ENCODE results near the gene PHOSPHO2.

Gene PHOSPHO2, protein sequence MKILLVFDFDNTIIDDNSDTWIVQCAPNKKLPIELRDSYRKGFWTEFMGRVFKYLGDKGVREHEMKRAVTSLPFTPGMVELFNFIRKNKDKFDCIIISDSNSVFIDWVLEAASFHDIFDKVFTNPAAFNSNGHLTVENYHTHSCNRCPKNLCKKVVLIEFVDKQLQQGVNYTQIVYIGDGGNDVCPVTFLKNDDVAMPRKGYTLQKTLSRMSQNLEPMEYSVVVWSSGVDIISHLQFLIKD

DNA sequence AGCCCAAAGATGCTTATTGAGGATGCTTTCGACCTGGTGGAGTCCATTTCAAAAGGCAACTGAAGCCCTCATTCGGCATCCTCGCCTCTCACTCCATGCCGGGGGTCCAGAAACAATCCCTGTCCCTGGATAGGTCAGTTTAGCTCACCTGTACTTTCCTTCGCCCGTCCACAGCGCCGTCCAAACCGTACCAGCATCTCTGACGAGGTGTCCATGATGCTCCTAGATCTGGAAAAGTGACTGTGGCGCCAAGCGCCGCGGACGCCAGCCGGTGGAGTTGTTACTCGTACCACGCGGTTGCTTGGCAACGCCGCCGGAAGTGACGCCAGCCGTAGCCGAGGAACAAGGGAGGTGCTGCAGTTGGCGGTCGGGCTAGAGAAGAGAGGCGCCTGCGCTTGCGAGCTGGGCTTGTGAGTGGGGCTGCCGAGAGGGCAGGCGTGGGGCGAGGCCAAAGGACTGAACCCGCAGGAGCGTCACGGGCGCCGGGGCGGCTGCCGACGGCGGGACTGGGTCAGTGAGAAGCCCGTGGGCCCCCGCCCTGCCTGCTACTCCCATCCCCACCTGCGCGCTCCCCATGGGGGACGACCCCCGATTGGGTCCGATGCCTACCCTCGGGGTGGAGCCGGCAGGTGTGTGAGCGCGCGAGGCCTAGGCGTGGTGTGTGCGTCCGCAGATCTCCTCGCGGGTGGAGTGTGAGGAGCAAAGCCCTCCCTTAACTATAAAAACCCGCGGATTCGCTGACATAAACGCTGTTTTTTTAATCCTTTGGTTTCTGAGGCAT, at the start of gene PHOSPHO2, which contains the start of gene CFAP210:
Gene PHOSPHO2 (plus strand): TSS at position 357 of the 781 bp plus-strand sequence. CDS start 6,503 bp downstream, outside the sequence.
Gene CFAP210 (minus strand): TSS at position 293 of the 781 bp plus-strand sequence. CDS start 78 bp downstream, at position 215.
- peak; percentile 99 for DNase-seq

DNA sequence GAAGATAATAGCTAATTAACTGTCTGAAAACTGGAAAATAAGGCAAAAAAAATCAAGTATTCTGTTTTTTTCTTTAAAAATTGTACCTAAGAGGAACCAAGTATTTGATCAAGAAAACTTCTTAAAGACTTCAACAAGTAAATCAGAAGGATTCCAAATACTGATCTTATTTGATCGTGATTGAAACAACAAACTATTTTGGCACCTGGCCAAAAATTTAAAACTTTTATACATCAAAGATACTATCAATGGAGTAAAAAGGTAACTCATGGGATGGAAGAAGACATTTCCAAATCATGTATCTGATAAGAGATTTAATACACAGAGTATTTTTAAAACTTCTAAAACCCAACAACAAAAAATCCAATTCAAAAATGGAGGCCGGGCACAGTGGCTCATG, 46.8 kb upstream of the PHOSPHO2 start:
- DNase-seq = no peak

DNA sequence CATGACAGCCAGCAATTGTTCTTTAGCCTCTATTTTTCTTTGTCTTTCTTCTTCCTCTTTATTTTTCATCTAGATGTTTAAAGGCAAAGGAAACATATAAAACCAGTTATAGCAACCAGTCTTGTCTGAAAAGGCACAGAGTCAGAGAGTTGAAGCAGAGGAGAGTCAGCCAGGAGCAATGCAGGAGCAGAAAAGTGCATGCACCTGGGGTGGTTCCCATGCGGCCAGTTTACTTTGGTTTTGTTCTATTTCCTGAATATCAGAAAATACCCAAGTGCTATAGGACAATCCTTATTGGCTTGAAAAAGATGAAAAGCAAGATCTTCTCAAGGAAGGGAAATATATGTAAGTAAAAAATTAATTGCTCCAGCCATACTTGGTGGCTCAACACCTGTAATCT, 45.0 kb upstream of the PHOSPHO2 start:
- no peak for DNase-seq

DNA sequence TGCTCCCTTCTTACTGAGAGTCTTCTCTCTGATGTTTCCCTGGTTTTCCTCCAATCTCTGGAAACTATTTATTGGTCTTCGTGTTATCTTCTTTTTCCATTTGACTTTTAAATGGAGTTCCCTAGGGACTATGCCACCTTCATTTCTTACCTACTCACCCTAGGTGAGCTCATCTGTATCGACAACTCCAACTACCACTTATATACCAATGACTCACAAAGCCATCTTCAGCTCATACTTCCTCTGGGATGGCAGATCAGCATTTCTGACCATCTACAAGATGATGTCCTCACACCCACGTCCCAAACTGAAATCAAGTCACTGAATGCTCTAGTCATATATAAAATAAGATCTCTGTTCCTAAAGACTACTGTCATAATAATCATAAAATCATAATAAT, 40.6 kb upstream of the PHOSPHO2 start:
- no peak for DNase-seq

DNA sequence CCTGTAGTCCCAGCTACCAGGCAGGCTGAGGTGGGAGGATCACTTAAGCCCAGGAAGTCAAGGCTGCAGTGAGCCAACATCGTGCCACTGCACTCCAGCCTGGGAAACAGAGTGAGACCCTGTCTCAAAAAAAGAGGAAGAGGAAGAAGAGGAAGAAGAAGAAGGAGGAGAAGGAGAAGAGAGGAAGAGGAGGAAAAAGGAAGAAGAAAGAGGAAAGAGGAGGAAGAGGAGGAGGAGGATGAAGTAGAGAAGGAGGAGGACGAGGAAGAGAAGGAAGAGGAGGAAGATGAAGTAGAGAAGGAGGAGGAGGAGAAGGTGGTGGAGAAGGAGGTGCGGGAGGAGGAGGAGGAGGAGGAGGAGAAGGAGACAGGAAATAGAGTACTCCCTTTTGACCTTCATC, 38.1 kb upstream of the PHOSPHO2 start:
- no peak for DNase-seq

DNA sequence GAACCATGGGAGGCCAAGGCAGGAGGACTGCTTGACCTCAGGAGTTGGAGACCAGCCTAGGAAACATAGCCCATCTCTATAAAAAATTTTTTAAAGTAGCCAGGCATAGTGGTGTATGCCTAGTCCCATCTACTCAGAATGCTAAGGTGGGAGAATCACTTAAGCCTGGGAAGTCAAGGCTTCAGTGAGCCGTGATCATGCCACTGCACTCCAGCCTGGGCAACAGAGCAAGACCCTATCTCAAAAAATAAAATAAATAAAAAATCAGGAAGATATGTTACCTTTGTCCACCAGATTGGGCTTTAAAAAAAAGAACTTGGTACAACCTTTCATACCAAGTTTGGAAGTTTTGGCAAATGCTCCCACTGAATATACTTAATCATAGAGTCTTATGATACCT, 35.4 kb upstream of the PHOSPHO2 start:
- no peak for DNase-seq

DNA sequence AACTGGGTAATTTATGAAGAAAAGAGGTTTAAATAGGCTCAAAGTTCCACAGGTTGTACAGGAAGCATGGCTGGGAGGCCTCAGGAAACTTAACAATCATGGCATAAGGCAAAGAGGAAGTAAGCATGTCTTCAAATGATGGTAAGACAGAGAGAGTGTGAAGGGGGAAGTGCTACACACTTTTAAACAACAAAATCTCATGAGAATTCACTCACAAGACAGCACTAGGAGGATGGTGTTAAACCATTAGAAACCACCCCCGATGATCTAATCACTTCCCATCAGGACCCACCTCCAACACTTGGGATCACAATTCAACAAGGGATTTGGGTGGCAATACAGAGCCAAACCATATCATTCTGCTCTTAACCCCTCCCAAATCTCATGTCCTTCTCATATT, 34.9 kb upstream of the PHOSPHO2 start:
- no peak for DNase-seq

DNA sequence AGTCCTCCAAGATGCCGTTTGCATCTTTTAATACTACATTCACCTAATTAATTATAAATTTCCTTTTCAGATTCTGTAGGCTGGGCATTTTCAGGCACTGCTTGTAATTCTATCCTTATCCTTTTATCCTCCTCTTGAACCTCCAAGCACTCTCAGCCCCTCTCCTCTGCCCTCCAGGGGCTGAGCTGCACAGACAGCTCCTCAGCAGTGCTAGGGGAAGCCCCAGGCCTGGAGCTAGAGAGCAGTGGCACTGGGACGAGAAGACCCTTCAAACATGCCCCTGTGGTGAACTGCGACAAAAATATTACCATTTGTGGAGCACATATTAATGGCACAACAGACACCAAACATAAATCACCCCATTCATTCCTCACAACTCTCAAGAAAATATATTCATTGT, 33.0 kb upstream of the PHOSPHO2 start:
- DNase-seq = no peak

DNA sequence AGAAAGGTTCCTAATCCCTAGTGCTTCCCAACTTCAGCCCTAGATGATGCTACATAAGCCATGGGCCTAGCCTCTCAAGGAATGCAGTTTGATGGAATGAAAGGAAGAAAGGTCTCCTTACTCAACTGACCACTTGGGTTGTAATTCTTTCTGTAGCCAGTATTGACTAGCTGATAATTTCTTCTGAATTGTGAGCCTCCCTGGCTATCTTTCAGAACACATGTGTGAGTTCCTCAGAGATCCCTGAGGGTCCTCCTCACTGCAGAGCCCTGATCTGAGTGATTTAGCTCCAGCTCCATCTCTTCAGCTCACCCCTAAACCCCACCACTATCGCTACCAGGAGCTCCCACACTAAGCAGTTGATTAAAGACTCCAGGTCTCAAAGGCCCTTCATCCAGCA, 31.5 kb upstream of the PHOSPHO2 start:
- DNase-seq = no peak

DNA sequence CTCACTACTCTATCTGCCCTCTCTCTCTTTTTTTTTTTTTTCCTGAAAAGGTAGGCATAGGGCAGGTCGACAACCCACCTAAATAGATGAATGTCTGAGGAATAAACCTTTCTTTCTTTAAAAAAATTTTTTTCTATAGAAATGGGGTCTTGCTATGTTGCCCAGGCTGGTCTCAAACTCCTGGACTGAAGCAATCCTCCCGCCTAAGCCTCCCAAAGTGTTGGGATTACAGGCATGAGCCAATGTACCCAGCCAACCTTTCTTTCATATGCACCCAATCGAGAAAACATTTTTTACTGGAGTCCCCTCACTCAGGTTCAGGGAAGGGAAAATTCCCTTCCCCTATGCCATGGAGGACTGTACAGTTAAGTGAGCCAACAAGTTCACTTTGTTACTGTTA, 31.0 kb upstream of the PHOSPHO2 start:
- no peak for DNase-seq

DNA sequence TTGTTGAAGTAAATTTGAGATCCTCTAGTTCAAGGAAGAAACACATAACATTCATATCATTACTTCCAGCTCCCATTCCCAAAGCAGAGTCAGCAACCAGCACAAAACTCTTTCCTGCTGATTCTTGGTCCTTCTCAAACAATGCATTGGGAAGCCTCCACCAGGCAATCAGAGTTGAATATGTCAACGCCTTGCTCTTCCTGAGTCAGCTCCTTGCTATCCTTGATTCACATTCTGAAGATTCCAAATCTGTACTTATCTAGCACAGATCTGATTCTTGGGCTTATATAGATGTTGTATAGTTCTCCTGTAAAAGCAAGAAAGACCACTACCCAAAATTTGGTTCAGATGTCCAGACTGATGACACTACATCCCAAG, 29.7 kb upstream of the PHOSPHO2 start:
- DNase-seq = no peak

DNA sequence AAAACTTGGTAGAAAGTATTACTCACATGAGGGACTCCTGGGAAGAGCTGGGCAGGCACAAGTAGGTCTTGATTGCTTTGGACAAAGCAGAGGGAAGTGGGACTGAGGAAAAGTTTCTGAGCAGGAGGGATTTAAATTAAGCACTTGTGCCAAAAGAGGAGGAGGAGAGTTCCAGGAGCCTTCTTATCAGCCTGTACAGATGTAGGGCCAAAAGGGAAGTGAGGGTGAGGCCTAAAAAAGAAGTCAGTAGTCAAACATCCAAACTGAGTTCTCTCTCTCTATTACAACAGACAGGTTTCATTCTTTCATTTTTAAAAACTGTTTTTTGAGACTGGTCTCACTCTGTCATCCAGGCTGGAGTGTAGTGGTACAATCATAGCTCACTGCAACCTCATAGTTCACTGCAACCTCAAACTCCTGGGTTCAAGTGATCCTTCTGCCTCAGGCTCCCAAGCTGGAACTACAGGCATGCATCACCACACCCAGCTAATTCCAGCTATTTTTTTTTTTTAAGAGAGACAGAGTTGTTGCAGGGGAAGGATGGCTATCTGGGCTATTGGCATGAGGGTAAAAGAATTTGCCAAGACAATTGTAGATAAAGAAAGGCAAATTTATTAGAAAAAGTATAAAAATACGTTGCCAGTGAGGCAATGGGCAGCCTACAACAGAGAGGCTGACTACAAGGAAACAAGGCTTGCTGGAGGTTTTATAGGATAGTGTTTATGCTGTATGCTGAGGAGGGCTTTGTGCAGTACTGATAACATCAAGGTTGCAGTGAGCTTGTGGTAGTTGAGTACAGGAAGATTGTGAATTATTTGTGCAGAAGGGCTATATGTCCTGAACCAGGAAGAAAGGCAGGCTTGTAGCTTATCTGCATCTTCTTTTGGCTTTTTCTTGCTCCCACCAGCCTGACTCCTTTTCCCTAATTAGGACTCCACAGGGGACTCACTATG, 29.0 kb upstream of the PHOSPHO2 start:
- no peak for DNase-seq

DNA sequence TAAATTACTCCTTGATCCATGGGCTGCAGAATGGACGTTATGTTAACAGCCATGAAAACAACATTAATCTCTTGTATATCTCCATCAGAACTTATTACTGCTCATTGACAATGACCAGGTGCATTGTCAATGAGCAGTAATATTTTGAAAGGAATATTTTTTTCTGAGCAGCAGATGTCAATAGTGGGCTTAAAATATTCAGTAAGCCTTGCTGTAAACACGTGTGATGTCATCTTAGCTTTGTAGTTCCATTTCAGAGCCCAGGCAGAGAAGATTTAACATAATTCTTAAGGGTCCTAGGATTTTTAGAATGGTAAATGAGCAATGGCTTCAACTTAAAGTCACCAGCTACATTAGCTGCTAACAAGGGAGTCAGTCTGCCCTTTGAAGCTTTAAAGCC, 26.7 kb upstream of the PHOSPHO2 start:
- DNase-seq = no peak

DNA sequence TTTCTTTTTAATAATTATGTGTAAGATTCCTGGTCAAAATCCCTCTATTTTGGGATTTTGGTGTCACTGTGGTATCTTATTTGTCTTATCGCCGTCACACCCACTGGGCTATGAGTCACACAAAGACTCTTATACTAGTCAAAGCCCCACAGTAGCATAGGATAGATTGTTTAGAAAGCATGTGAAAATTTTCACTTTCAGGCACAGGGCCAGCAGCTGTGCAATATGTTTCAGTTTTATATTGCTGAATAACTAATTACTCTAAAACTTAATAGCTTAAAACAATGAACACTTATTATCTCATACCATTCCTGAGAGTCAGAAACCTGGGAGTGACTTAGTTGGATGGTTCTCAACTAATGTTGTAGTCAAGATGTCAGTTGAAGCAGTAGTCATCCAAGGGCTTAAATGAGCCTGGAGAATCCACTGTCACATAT, 24.0 kb upstream of the PHOSPHO2 start:
- no peak for DNase-seq

DNA sequence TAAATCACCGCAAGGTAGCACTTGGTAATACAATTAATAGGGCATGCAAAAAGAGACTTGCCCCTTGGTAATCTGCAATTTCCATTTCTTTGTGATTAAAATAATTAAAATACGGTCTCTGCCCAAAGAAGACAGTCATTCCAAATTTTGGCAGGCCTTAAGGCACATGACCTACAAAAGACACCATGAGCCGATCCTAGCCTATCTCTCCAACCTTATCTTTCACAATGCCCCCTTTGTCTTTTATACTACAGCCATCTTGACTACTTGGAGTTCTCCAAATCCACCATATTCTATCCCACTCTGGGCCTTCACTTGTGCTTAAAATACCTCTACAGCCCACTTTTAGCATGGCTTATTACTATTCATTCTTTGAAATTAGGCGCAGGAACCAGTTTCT, 23.3 kb upstream of the PHOSPHO2 start:
- DNase-seq = no peak

DNA sequence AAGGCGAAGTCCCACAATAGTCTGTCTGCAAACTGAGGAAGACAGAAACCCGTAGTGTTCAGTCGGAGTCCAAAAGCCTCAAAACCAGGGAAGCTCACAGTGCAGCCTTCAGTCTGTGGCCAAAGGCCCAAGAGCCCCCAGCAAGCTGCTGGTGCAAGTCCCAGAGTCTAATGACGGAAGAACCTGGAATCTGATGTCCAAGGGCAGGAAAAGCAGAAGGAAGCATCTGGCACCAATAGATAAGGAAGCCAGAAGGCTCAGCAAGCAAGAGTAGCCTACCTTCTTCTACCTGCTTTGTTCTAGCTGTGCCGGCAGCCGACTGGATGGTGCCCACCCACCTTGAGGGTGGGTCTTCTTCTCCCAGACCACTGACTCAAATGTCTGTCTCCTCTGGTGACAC, 21.9 kb upstream of the PHOSPHO2 start:
- no peak for DNase-seq

DNA sequence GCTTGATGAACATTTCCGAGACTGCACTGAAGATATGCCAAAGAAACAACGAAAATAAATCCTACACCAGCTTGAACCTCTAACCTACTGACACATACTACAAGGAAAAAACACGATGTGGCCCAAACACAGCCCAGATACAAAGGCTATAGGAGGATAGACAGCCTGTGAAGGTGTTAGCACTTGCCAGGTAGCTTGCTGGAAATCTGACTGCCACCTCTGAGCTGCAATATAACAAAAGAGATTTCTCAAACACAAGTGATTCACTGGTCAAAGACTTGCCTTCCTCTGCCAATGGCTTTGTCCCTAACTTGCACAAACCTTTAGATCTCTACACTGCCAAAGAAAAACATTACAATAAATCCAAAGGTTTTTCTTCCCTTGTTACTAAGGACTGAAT, 21.2 kb upstream of the PHOSPHO2 start:
- no peak for DNase-seq

DNA sequence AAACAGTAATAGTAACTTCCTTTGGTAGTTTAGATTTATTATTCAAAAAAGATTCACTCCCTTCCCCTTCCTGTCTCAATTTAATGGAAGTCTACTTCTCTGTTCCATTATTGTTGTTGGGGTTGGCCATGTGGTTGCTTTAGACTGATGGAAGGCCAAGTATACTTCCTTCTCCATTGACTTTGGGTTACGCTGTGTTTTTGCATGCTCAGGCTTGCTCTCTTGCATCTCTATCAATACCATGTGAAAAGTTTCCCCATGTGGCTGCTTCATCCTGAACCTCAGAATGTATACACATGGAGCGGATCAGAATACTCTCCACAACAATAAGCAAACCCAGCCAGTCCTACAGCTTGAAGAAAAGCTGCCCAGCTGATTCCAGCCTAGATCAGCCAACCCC, 20.3 kb upstream of the PHOSPHO2 start:
- DNase-seq = no peak

DNA sequence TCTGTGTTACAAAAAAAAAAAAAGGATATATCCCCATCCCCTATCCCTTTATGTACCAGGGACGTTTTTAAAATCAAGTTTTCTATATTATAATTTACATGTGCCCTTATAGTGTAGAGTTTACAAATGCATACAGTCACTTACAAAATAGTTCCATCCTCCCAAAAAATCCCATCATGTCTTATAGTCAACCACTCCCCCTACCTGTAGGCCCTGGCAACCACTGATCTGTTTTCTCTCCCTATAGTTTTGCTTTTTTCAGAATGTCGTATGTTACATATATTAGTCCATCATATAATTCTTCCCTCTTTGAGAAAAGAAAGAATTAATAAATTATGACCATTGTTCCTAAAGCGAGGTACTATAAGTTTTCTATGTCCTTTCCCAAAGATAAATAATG, 17.9 kb upstream of the PHOSPHO2 start:
- no peak for DNase-seq

DNA sequence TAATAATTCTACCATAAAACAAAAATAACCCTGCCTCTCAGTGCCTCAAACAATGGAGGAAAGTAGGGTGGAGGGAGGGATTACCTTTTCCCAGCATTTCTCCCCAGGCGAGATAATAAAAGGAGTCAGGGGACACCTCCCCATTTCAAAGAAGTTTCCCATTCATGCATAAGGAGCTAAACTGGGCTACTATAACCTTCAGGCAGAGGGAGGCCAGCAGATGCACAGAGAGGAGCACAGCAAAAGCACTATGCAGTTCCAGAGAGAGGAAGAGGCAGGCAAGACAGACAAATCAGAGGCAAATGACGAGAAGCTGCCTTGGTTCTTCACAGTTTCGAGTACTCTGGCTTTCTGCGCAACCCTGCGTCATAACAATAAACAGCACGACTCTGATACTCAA, 17.4 kb upstream of the PHOSPHO2 start:
- no peak for DNase-seq

DNA sequence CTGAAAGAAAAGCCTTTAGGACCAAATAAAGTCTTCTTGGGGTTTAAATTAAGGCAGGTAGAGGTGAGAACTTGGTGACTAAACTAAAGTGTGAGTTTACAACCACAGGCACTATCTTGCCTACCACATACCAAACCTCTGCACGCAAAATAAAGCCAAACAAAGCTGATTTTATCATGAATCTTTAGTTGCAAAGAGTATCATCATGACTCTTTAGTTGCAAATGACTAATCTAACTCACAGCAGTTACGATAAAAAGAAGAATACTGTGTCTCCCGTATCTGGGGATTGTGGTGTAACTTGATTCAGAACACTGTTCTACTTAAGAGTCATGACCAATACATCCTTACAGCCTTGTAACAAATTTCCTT, 11.2 kb upstream of the PHOSPHO2 start:
- DNase-seq = peak; percentile 29

DNA sequence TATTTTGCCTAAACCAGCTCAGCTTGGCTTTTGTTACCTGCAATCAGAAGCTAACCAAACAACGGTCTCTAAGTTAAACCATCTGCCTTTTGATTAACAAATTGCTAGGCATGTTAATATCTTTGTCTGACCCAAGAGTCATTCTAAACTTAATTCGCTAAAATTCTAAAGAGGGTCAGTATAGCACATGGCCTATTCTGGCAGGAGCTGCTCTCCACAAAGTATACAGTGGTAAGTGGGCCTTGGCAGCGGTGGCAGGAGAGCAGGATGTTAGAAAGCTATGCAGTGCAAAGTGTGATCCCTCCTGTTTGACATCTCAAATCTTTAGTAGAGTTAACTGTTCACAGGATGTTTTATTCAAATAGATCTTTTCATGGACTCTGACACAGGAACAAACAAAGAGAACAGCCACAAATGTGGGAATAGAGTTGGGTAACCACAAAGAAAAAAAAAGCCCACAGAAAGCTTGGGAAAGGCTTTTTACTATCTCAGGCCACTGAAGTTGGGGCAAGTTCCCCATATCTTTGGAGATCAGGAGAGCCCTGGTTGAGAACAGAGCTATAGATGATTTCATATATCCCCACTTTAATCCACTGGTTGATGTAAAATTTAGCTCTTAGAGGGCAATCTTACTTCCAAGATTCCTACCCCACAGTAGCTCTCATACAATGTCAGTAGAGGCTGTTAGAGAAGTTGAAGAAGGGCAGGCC, 10.7 kb upstream of the PHOSPHO2 start:
- no peak for DNase-seq

DNA sequence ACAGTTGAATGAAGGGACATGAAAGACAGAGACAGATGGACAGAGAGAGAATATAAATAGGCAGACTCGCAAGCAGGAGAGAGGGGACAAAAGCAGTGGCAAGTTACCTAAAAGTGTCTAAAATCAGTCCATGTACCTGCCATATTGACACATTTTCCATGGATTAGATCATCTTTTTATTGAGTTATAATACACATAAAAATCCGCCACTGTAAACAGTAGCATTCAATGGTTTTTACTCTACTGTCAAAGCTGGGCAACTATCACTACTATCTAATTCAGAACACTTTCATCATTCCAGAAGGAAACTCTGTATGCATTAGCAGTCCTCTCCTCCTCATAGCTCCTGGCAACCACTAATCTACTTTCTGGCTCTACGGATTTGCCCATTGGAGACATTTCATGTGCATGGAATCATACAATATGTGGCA, 10.1 kb upstream of the PHOSPHO2 start:
- no peak for DNase-seq
